ENCODE measurements around the gene LAMTOR2.
"Not testable (repeated sequence)": the region's sequence is repeated elsewhere in the genome, so short reads cannot be mapped to it uniquely, and the experiment has no call there.

LAMTOR2 gene

DNA sequence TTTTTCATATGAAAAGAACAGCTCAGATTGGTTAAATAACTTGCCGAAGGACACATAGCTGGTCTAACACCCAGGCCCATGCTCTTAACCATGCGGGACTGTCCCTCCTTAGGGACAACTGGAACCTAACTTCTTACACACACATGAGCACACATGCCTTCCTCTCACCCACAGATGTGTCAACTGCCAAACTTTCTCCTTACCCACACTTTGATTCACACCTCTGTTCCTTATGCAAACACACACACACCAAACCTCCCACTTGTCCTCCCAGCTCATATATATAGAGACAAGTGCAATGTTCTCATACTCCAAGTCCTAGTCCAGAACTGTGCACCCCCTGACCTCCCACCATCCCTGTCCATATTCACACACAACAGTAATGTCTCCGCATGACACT is 10.6 kb downstream of the LAMTOR2 start:
- Histone ChIP-seq H3K27me3 (replicated peaks; ENCODE audit: control insufficient read depth, insufficient read depth, low read length, poor library complexity, severe bottlenecking) (no peaks in the 10 kb centered on the region), H3K9me3 (ENCODE audit: control insufficient read depth, low read length) (no peaks in the 10 kb centered on the region), H3K4me1 (ENCODE audit: control insufficient read depth, insufficient read depth, low read length, poor library complexity, severe bottlenecking) (no peaks in the 10 kb centered on the region), H3K36me3 (ENCODE audit: control insufficient read depth, insufficient read depth, low read length) (no peaks in the 10 kb centered on the region), H3K27ac (ENCODE audit: insufficient read depth, low read length, poor library complexity, severe bottlenecking) (no peak overlapping the region), H3K4me3 (ENCODE audit: insufficient read depth, low read depth, low read length, poor library complexity, severe bottlenecking) (no peak overlapping the region)
- DNase-seq: no peak

DNA sequence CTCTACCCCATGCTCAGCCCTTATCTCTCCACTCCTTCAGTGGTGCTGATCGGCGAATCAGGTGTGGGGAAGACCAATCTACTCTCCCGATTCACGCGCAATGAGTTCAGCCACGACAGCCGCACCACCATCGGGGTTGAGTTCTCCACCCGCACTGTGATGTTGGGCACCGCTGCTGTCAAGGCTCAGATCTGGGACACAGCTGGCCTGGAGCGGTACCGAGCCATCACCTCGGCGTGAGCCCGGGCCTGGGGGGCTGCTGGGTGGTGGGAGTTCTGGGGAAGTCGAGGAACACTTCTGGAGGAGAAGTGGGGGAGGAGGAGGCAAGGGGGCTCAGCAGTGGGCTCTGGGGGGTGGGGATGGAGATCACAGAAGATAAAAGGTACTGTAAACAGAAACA is 11.3 kb downstream of the LAMTOR2 start:
- Histone ChIP-seq H3K4me1 (ENCODE audit: control insufficient read depth, insufficient read depth, low read length, poor library complexity, severe bottlenecking) (no peaks in the 10 kb centered on the region), H3K27me3 (replicated peaks; ENCODE audit: control insufficient read depth, insufficient read depth, low read length, poor library complexity, severe bottlenecking) (no peaks in the 10 kb centered on the region), H3K36me3 (ENCODE audit: control insufficient read depth, insufficient read depth, low read length) (no peaks in the 10 kb centered on the region), H3K9me3 (ENCODE audit: control insufficient read depth, low read length) (no peaks in the 10 kb centered on the region), H3K27ac (ENCODE audit: insufficient read depth, low read length, poor library complexity, severe bottlenecking) (no peak overlapping the region), H3K4me3 (ENCODE audit: insufficient read depth, low read depth, low read length, poor library complexity, severe bottlenecking) (no peak overlapping the region)
- no peak for DNase-seq

DNA sequence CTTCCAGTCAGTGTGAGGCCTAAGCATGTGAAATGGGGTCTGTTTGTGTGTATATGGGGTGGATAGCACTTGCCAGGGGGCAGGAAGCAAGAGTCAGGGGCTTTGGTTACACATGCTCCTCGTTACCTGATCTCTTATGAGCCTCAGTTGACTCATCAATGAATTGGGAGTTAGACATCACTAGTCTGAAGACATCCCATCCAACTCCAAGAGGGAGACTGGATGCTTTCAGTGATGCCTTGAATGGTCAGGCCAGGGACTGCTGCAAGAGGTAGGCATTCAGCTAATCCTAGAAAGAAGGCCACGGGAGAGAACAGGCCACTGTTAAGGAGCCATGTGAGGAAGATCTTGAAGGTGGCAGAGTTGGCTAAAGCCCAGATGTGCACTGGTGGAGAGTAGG is 12.7 kb downstream of the LAMTOR2 start:
- Histone ChIP-seq H3K9me3 (ENCODE audit: control insufficient read depth, low read length) (no peaks in the 10 kb centered on the region), H3K27me3 (replicated peaks; ENCODE audit: control insufficient read depth, insufficient read depth, low read length, poor library complexity, severe bottlenecking) (no peaks in the 10 kb centered on the region), H3K4me3 (ENCODE audit: insufficient read depth, low read depth, low read length, poor library complexity, severe bottlenecking) (no peak overlapping the region), H3K4me1 (ENCODE audit: control insufficient read depth, insufficient read depth, low read length, poor library complexity, severe bottlenecking) (no peaks in the 10 kb centered on the region), H3K36me3 (ENCODE audit: control insufficient read depth, insufficient read depth, low read length) (no peaks in the 10 kb centered on the region), H3K27ac (ENCODE audit: insufficient read depth, low read length, poor library complexity, severe bottlenecking) (no peak overlapping the region)
- no peak for DNase-seq

DNA sequence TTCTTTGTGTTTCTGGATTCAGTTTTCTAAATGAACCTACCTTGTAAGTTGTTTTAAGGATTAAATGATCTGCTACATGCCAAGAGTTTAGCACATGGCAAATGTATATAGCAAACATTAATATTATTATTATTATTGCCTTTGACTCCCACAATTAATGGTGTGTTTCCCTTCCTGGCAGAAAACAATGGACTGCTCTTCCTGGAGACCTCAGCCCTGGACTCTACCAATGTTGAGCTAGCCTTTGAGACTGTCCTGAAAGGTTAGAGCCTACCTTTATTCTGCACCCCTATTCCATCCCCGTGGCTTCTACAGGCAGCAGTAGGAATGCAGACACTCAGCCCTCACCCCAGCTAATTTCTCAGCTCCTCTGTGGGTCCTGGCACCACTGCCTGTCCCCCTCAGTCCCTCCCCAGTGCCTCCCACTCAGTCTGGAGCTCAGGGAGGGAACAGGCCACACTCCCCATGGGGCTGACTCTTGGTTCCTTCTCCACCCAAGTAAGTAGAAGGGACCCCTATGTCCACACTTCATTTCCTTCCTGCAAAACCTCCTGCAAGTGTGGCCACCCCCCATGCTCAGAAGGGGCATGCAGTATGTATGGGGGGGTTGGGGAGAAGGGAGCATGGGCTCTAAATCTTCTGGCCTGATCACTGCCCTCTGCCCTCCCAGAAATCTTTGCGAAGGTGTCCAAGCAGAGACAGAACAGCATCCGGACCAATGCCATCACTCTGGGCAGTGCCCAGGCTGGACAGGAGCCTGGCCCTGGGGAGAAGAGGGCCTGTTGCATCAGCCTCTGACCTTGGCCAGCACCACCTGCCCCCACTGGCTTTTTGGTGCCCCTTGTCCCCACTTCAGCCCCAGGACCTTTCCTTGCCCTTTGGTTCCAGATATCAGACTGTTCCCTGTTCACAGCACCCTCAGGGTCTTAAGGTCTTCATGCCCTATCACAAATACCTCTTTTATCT is 15.2 kb downstream of the LAMTOR2 start:
- no peak overlapping the region for H3K4me3 ChIP-seq (ENCODE audit: insufficient read depth, low read depth, low read length, poor library complexity, severe bottlenecking)
- H3K36me3 ChIP-seq (ENCODE audit: control insufficient read depth, insufficient read depth, low read length): no peaks in the 10 kb centered on the region
- no peaks in the 10 kb centered on the region for H3K4me1 ChIP-seq (ENCODE audit: control insufficient read depth, insufficient read depth, low read length, poor library complexity, severe bottlenecking)

DNA sequence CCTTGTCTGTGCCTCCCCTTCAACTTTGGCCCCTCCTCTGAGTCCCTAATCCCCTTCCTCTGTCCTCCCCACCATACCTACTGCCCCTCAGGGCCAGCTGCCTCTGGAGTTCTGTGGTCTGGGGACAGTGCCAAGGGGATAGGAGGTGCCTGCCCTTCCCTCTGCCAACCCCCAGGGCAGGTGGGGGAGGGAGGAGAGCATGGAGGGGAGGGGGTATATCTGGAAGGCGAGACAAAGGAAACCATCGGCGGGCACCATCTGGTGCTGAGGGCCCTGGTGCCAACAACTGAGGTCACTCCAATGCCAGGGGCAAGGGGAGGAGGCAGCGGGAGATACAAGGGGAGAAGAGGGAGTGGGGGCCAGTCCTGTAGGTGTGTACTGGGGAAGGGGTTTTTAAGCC is 16.0 kb downstream of the LAMTOR2 start:
- no peak for DNase-seq
- H3K27ac ChIP-seq (ENCODE audit: insufficient read depth, low read length, poor library complexity, severe bottlenecking): no peak overlapping the region
- H3K36me3 ChIP-seq (ENCODE audit: control insufficient read depth, insufficient read depth, low read length): no peaks in the 10 kb centered on the region
- H3K4me3 ChIP-seq (ENCODE audit: insufficient read depth, low read depth, low read length, poor library complexity, severe bottlenecking): no peak overlapping the region
- no peaks in the 10 kb centered on the region for H3K9me3 ChIP-seq (ENCODE audit: control insufficient read depth, low read length)
- H3K27me3 ChIP-seq (replicated peaks; ENCODE audit: control insufficient read depth, insufficient read depth, low read length, poor library complexity, severe bottlenecking): no peaks in the 10 kb centered on the region
- no peaks in the 10 kb centered on the region for H3K4me1 ChIP-seq (ENCODE audit: control insufficient read depth, insufficient read depth, low read length, poor library complexity, severe bottlenecking)

More for the DNA sequence above, 15.2 kb downstream of the LAMTOR2 start:
- no peaks in the 10 kb centered on the region for H3K27me3 ChIP-seq (replicated peaks; ENCODE audit: control insufficient read depth, insufficient read depth, low read length, poor library complexity, severe bottlenecking)
- H3K9me3 ChIP-seq (ENCODE audit: control insufficient read depth, low read length): no peaks in the 10 kb centered on the region
- DNase-seq: no peak
- H3K27ac ChIP-seq (ENCODE audit: insufficient read depth, low read length, poor library complexity, severe bottlenecking): no peak overlapping the region

DNA sequence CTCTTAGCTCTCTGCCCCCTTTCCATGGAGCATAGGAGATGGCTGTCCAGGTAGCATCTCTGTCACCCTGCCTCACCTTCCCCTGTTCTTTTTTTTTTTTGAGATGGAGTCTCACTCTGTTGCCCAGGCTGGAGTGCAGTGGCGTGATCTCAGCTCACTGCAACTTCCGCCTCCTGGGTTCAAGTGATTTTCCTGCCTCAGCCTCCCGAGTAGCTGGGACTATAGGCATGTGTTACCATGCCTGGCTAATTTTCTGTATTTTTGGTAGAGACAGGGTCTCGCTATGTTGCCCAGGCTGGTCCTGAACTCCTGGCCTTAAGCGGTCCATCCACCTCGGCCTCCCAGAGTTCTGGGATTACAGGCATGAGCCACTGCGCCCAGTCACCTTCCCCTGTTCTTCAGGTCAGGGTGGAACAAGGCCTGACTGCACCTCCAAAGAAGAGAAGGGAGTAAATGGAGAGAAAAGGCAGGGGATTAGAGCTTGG is 16.8 kb downstream of the LAMTOR2 start:
- not testable (repeated sequence) for H3K27ac ChIP-seq (ENCODE audit: insufficient read depth, low read length, poor library complexity, severe bottlenecking); H3K36me3 ChIP-seq (ENCODE audit: control insufficient read depth, insufficient read depth, low read length); DNase-seq; H3K9me3 ChIP-seq (ENCODE audit: control insufficient read depth, low read length); H3K4me3 ChIP-seq (ENCODE audit: insufficient read depth, low read depth, low read length, poor library complexity, severe bottlenecking); H3K4me1 ChIP-seq (ENCODE audit: control insufficient read depth, insufficient read depth, low read length, poor library complexity, severe bottlenecking); H3K27me3 ChIP-seq (replicated peaks; ENCODE audit: control insufficient read depth, insufficient read depth, low read length, poor library complexity, severe bottlenecking)

DNA sequence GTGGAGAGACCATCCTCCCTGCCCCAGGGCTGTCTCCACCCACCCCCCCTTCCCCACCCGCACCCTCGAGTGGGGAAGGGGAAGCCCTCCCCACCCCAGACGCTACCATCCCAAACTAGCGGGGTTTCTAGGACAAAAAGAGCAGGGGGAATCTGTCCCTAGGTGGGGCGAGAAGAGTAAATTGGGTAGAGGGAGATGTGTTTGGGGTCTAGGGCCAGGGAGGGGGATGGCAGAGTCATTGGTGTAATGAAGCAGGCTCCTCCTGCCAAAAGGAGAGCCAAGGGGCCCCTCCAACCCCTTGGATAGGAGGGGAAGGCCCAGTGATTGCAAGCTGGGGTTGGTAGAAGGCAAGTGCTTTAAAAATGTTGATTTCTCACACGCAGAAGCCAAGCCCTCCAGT is 17.7 kb downstream of the LAMTOR2 start:
- no peaks in the 10 kb centered on the region for H3K4me1 ChIP-seq (ENCODE audit: control insufficient read depth, insufficient read depth, low read length, poor library complexity, severe bottlenecking)
- no peak for DNase-seq
- no peaks in the 10 kb centered on the region for H3K27me3 ChIP-seq (replicated peaks; ENCODE audit: control insufficient read depth, insufficient read depth, low read length, poor library complexity, severe bottlenecking)
- no peaks in the 10 kb centered on the region for H3K9me3 ChIP-seq (ENCODE audit: control insufficient read depth, low read length)
- no peaks in the 10 kb centered on the region for H3K36me3 ChIP-seq (ENCODE audit: control insufficient read depth, insufficient read depth, low read length)
- no peak overlapping the region for H3K4me3 ChIP-seq (ENCODE audit: insufficient read depth, low read depth, low read length, poor library complexity, severe bottlenecking)
- no peak overlapping the region for H3K27ac ChIP-seq (ENCODE audit: insufficient read depth, low read length, poor library complexity, severe bottlenecking)

DNA sequence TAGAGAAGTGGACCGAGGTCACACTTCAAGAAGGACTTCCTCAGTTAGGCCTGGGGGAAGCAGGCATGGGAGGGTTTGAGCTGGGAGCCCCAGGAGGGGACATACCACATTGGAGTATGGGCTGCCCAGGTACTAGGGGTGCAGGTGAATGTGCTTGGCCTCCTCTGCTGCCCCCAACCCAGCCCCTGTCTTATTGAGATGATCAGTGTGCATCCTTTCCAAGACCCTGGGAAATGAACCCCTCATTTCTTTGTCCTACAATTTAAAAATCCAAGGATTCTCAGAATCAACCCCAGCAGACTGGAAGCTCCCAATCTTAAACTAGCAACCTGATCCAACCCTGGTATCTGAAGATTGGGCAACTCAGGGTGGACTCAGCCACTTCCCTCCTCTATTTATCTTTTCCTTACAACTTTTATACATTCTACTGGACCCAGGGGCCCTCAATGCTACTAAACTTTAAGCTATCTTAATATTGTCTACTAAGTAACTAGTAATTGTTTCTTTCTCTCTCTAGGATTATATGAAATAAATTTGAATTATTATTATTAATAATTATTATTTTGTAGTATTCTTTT is 18.6 kb downstream of the LAMTOR2 start:
- Histone ChIP-seq H3K27me3 (replicated peaks; ENCODE audit: control insufficient read depth, insufficient read depth, low read length, poor library complexity, severe bottlenecking) (no peaks in the 10 kb centered on the region), H3K4me3 (ENCODE audit: insufficient read depth, low read depth, low read length, poor library complexity, severe bottlenecking) (no peak overlapping the region), H3K9me3 (ENCODE audit: control insufficient read depth, low read length) (no peaks in the 10 kb centered on the region), H3K27ac (ENCODE audit: insufficient read depth, low read length, poor library complexity, severe bottlenecking) (no peak overlapping the region), H3K36me3 (ENCODE audit: control insufficient read depth, insufficient read depth, low read length) (no peaks in the 10 kb centered on the region), H3K4me1 (ENCODE audit: control insufficient read depth, insufficient read depth, low read length, poor library complexity, severe bottlenecking) (no peaks in the 10 kb centered on the region)
- no peak for DNase-seq

DNA sequence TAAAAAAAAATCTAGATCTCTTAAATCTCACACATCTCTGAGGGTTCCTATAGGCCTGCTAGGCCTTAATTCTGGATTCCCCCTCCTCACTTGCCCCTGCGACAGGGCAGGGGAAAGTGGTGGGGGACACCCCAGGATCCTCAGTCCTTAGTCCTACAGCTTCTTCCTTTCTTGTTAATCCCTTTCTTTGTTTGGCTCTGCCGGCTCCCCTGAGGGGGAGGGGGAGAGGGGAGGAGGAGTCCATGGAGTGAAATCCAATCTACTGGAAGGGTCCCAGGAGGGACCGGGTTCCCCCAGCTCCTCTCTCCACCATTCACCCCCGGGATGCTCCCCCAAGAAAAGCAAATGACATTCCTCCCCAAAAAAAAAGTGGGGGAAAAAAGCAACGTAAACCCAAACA is 19.2 kb downstream of the LAMTOR2 start:
- no peak for DNase-seq
- H3K9me3 ChIP-seq (ENCODE audit: control insufficient read depth, low read length): no peaks in the 10 kb centered on the region
- H3K27me3 ChIP-seq (replicated peaks; ENCODE audit: control insufficient read depth, insufficient read depth, low read length, poor library complexity, severe bottlenecking): no peaks in the 10 kb centered on the region
- no peak overlapping the region for H3K4me3 ChIP-seq (ENCODE audit: insufficient read depth, low read depth, low read length, poor library complexity, severe bottlenecking)
- no peak overlapping the region for H3K27ac ChIP-seq (ENCODE audit: insufficient read depth, low read length, poor library complexity, severe bottlenecking)
- H3K36me3 ChIP-seq (ENCODE audit: control insufficient read depth, insufficient read depth, low read length): no peaks in the 10 kb centered on the region
- H3K4me1 ChIP-seq (ENCODE audit: control insufficient read depth, insufficient read depth, low read length, poor library complexity, severe bottlenecking): no peaks in the 10 kb centered on the region

DNA sequence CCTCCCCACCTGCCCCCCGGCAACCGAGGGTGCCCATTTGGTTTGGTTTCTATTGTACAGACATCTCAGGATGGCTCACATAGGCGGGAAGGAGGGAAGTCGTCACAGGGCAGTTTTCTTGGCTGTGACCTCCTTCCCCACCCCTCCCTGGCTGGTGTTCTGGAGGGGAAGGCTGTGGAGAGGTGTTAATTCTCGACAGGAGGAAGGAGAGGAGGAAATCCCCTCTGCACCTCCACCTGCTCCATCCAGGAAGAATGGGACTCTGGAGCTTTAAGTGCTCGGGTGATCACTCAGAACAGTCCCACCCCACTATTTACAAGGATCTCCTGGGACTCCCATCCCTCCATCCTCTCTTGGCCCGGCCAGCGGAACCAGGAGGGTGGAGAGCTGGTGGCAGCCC is 20.1 kb downstream of the LAMTOR2 start:
- no peak for DNase-seq
- H3K9me3 ChIP-seq (ENCODE audit: control insufficient read depth, low read length): no peaks in the 10 kb centered on the region
- no peak overlapping the region for H3K27ac ChIP-seq (ENCODE audit: insufficient read depth, low read length, poor library complexity, severe bottlenecking)
- H3K4me3 ChIP-seq (ENCODE audit: insufficient read depth, low read depth, low read length, poor library complexity, severe bottlenecking): no peak overlapping the region
- H3K27me3 ChIP-seq (replicated peaks; ENCODE audit: control insufficient read depth, insufficient read depth, low read length, poor library complexity, severe bottlenecking): no peaks in the 10 kb centered on the region
- no peaks in the 10 kb centered on the region for H3K36me3 ChIP-seq (ENCODE audit: control insufficient read depth, insufficient read depth, low read length)
- no peaks in the 10 kb centered on the region for H3K4me1 ChIP-seq (ENCODE audit: control insufficient read depth, insufficient read depth, low read length, poor library complexity, severe bottlenecking)
